Activated naive CD4-positive, alpha-beta T cell treated with anti-CD3 and anti-CD28 coated beads, Interleukin-2, amount 10 ng/mL, durations not matched to agents 7 days and 5 days (primary cell): ENCODE measurements around the gene TMED8.

Experiments
- CTCF ChIA-PET: fragments of 350-600 bp; sonication (Branson Sonifier 250); formaldehyde crosslinking; loops from one replicate; lab custom pipeline; 2021; ENCODE audit warnings: antibody characterized with exemption; lab: Charles Lee
- DNase-seq: peaks from one replicate; pipeline ENCODE4 v3.0.0-alpha.2; 2020
- H3K27ac Mint-ChIP-seq: one replicate; pipeline ENCODE4 v1.8.0; 2021; ENCODE audit warnings: mild to moderate bottlenecking, moderate library complexity, mixed read lengths
- H3K27me3 Mint-ChIP-seq: one replicate; pipeline ENCODE4 v1.8.0; 2021; ENCODE audit warnings: mild to moderate bottlenecking, mixed read lengths
- H3K36me3 Mint-ChIP-seq: one replicate; pipeline ENCODE4 v1.8.0; 2021; ENCODE audit warnings: mixed read lengths
- H3K4me1 Mint-ChIP-seq: one replicate; pipeline ENCODE4 v1.8.0; 2021; ENCODE audit warnings: mixed read lengths
- H3K4me3 Mint-ChIP-seq: one replicate; pipeline ENCODE4 v1.8.0; 2021; ENCODE audit warnings: mild to moderate bottlenecking, moderate library complexity, mixed read lengths
- H3K9me3 Mint-ChIP-seq: one replicate; pipeline ENCODE4 v1.8.0; 2021; ENCODE audit warnings: mixed read lengths

Gene TMED8

DNA sequence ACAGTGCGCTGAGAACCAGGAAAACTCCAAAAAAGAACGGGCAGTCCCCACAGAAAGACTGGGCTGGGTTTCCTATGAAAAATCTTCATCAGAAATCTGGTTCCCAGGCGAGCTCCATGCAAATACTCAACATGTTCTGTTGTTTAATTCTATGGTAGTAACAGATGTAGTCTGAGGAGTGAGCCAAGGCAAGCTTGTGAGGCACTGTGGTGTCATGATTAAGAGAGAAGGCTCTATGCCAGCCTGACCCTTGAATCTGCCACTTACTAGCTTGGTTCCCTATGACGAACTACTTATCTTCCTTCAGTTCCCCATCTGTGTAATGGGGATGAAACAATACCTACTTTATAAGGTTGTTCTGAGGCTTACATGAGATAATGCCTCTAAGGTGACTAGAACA, 66.9 kb downstream of the TMED8 start:
- Mint-ChIP-seq H3K4me1 (peaks cover 6% of the 10 kb centered on the region), H3K4me3 (no peak overlapping the region), H3K9me3 (no peaks in the 10 kb centered on the region), H3K27me3 (no peaks in the 10 kb centered on the region), H3K27ac (no peak overlapping the region), H3K36me3 (no peaks in the 10 kb centered on the region)
- CTCF ChIA-PET = interaction anchor here (1.2 to 1.6 kb wide), 2 partner anchors 9 to 157 kb away, joined by 3 to 9 read pairs; no protein-coding TSS in a partner anchor
- no peak for DNase-seq

DNA sequence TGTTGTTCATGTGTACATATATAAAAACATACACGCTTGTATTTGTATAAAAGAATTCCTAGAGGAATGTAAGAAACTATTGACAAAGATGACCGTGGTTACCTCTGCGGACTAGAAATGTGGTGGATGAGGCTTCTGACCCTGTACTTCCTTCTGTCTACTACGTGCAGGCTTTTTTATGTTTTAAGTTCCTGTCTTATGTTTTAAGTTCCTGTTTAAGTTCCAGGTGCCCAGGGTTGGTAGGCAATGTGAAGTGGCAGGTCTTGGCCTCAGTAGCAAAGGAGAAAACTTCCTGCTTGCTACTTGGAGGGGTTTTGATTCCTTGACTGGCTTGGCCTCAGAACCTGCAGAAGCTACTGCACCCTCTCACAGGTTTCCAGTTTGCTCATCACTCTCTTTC, 67.8 kb downstream of the TMED8 start:
- peaks cover 6% of the 10 kb centered on the region for H3K4me1 Mint-ChIP-seq
- CTCF ChIA-PET = interaction anchor here (1.2 to 1.6 kb wide), 2 partner anchors 8 to 156 kb away, joined by 3 to 9 read pairs; no protein-coding TSS in a partner anchor
- no peak overlapping the region for H3K27ac Mint-ChIP-seq
- H3K9me3 Mint-ChIP-seq = no peaks in the 10 kb centered on the region
- DNase-seq = no peak
- no peak overlapping the region for H3K4me3 Mint-ChIP-seq
- no peaks in the 10 kb centered on the region for H3K36me3 Mint-ChIP-seq
- no peaks in the 10 kb centered on the region for H3K27me3 Mint-ChIP-seq

DNA sequence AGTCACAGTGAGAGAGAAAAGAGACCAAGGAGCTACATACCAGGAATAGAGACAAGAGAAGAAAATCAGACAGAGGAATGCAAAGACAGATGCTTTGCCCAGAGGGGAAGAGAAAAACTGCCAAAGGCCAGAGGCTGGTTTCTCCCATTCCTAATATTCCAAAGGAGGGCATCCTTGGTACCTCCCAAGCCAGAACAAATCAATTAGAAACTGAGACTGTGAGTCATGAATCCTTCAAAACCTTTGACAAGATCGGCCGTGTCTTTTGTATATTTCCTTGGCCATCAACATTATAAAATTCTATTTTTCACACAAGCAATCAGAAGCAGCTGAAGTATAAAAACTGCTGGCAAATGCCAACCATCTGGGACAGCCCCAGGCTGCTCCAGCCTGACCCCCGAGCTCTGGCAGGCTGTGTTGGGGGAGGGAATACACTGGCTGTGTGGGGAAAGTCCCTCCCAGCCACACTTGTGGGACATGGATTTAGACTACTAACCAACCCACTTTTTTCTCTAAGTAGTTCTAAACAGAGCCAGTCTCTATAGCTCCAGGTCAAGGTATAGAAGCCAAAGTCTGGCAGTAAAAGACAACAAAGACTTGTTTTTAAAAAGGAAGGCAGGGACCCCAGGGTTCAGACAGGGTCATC, 69.9 kb downstream of the TMED8 start:
- Mint-ChIP-seq H3K27me3 (no peaks in the 10 kb centered on the region), H3K27ac (no peak overlapping the region), H3K9me3 (no peaks in the 10 kb centered on the region), H3K36me3 (no peaks in the 10 kb centered on the region), H3K4me1 (peaks cover 14% of the 10 kb centered on the region), H3K4me3 (no peak overlapping the region)
- DNase-seq = no peak
- CTCF ChIA-PET = interaction anchor here (1.2 to 13.4 kb wide), 3 partner anchors 8 to 156 kb away, joined by 4 to 255 read pairs (median 5); no protein-coding TSS in a partner anchor

DNA sequence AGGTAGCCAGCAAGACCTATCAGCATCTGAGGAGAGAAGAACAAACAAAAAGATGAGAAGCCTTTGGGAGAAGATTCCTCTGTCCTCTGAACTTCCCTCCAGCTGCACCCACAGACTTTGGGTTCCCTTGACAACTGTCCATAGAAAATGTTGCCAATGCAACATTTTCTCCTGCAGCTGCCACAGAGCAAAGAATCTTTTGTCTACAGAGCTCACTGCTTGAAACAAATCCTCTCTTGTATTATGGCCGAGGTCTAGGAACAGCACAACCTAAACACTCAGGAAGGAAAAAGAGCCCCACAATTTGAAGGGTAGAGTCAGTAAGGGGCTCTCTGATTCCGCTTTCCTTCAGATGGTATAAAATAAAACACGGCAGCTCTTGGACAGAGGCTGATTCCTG, 70.5 kb downstream of the TMED8 start:
- Mint-ChIP-seq H3K4me3 (no peak overlapping the region), H3K27me3 (no peaks in the 10 kb centered on the region), H3K27ac (no peak overlapping the region), H3K9me3 (no peaks in the 10 kb centered on the region), H3K36me3 (no peaks in the 10 kb centered on the region), H3K4me1 (peaks cover 14% of the 10 kb centered on the region)
- CTCF ChIA-PET = interaction anchor here (1.2 to 13.4 kb wide), 3 partner anchors 9 to 155 kb away, joined by 4 to 255 read pairs (median 5); no protein-coding TSS in a partner anchor
- DNase-seq = no peak

DNA sequence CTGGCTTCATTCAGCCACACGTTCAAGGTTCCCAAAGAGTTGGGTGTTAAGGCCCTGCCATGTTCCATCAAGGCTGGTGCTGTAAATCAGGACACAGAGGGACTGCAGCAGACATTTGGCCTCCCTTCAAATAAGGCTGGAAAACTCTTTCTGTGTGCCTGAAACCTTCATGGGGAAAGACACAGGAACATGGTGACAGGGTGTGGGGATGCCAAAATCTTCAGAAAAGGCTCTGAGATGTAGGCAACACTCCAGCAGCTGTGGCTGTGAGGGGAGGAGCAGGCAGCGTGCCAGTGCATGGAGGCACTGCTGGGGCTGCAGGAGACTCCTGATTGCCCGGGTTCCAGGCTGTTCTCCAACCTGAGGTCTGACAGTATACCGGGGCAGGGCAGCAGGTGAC, 71.2 kb downstream of the TMED8 start:
- no peak for DNase-seq
- no peaks in the 10 kb centered on the region for H3K9me3 Mint-ChIP-seq
- no peak overlapping the region for H3K4me3 Mint-ChIP-seq
- H3K27me3 Mint-ChIP-seq = no peaks in the 10 kb centered on the region
- CTCF ChIA-PET = interaction anchor here (2.2 to 13.4 kb wide), 2 partner anchors 9 to 153 kb away, joined by 12 to 255 read pairs; no protein-coding TSS in a partner anchor
- H3K4me1 Mint-ChIP-seq = peaks cover 14% of the 10 kb centered on the region
- no peaks in the 10 kb centered on the region for H3K36me3 Mint-ChIP-seq
- H3K27ac Mint-ChIP-seq = no peak overlapping the region

DNA sequence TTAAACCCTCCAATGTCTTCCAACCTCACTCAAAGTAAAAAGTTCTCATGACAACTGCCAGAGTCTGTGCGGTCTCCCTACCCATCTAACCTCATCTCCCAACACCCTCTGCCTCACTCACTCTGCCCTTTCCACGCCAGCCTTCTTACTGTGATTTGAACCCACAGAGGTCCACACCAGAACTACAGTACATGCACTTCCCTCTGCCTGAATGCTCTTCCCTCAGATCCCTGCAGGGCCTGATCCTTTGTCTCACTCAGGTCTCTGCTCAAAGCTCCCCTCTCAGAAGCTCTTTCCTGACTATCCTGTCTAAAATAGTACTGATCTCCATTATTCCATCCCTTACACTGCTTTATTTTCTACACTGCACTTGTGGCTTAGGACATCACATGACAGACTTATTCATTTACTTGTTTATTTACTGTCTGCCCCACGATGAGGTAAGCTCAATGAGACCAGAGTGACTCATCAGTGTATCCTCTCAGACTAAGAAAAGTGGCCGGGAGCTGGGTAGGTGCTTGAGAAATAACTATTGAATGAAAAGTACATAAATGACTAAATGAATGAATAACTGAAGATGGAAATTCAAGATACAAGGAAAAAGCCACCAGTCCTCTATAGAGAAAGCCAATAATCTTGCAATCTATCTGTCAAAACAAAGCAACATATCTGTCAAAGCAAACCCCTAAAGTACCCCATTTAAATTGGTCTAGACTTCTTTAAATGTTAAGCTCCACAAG, 73.3 kb downstream of the TMED8 start:
- no peaks in the 10 kb centered on the region for H3K9me3 Mint-ChIP-seq
- no peak for DNase-seq
- H3K36me3 Mint-ChIP-seq = no peaks in the 10 kb centered on the region
- H3K27me3 Mint-ChIP-seq = no peaks in the 10 kb centered on the region
- H3K4me1 Mint-ChIP-seq = peaks cover 8% of the 10 kb centered on the region
- H3K4me3 Mint-ChIP-seq = no peak overlapping the region
- CTCF ChIA-PET = interaction anchor here (1.2 to 13.4 kb wide), 5 partner anchors 11 to 151 kb away, joined by 3 to 255 read pairs (median 4); partner anchors contain the start of genes SAMD15 and TMED8
- peak overlapping the region; percentile 66 for H3K27ac Mint-ChIP-seq

DNA sequence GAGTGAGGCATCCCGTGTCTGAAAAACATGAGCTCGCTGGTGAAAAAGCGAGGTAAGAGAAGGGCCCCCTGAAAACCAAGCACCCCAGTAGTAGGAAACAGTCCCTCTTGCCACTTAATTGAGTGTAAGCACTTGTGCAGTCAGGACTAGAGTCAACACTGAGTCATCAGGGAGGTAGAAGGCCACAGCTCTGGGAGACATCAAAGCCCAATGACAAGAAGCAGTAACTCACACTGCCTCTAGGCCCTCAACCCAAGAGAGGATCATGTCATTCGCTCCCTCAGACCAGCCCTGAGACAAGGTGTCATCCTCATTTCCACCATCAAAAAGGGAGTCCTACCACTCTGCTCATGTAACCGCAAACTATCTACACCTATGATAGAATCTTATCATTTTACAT, 74.0 kb downstream of the TMED8 start:
- Mint-ChIP-seq H3K4me1 (peaks cover 8% of the 10 kb centered on the region), H3K27me3 (no peaks in the 10 kb centered on the region), H3K4me3 (no peak overlapping the region), H3K9me3 (no peaks in the 10 kb centered on the region), H3K36me3 (no peaks in the 10 kb centered on the region), H3K27ac (peak overlapping the region; percentile 66)
- CTCF ChIA-PET = interaction anchor here (1.3 to 13.4 kb wide), 3 partner anchors 10 to 74 kb away, joined by 4 to 255 read pairs (median 4); partner anchors contain the start of genes SAMD15 and TMED8
- DNase-seq = no peak

DNA sequence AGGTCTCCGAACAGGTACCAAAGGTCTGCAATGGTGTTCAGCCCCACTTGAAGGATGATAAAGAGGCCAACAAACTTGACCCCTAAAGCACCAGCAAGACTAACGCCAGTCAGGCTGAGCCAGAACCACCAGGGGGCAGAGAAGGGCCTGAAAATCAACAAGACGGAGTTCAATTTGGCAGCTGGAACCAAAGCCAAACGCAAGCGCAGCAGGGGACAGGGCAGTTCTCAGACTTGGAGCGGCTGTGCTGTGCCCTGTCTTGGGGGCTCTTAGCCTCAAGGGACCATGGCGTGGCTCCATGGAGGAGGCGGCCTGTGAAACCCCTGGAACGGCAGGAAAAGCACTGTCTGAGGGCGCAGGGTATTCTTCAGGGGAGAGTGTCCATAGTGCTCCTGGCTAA, 75.8 kb downstream of the TMED8 start:
- Mint-ChIP-seq H3K36me3 (no peaks in the 10 kb centered on the region), H3K4me3 (no peak overlapping the region), H3K4me1 (peaks cover 8% of the 10 kb centered on the region), H3K27ac (no peak overlapping the region), H3K27me3 (no peaks in the 10 kb centered on the region), H3K9me3 (no peaks in the 10 kb centered on the region)
- DNase-seq = peak; percentile 78
- CTCF ChIA-PET = interaction anchor here (0.8 to 13.4 kb wide), 13 partner anchors 9 to 290 kb away, joined by 3 to 255 read pairs (median 5); partner anchors contain the start of gene VIPAS39

DNA sequence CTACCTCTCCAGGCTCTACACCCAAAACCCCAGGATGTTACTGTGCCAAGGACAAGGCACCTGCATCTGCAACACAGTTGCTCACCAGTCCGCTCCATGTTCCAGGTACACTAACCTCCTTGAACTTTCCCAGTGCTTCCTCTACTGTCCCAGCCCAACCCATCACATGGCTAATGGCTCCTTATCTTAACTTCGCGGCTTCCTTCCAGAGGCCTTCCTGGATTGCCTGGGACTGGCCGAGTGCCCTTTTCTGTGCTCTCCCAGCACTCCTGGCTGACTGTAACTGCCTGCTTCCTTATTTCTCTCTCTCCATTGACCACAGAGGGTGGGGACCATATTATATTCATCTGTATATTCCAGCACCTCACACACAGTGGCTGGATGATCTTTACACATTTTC, 77.1 kb downstream of the TMED8 start:
- Mint-ChIP-seq H3K36me3 (no peaks in the 10 kb centered on the region), H3K4me3 (no peak overlapping the region), H3K27ac (no peak overlapping the region), H3K4me1 (peaks cover 8% of the 10 kb centered on the region), H3K27me3 (no peaks in the 10 kb centered on the region), H3K9me3 (no peaks in the 10 kb centered on the region)
- CTCF ChIA-PET = interaction anchor here (2.1 to 13.4 kb wide), 4 partner anchors 15 to 148 kb away, joined by 4 to 255 read pairs (median 13); no protein-coding TSS in a partner anchor
- no peak for DNase-seq

DNA sequence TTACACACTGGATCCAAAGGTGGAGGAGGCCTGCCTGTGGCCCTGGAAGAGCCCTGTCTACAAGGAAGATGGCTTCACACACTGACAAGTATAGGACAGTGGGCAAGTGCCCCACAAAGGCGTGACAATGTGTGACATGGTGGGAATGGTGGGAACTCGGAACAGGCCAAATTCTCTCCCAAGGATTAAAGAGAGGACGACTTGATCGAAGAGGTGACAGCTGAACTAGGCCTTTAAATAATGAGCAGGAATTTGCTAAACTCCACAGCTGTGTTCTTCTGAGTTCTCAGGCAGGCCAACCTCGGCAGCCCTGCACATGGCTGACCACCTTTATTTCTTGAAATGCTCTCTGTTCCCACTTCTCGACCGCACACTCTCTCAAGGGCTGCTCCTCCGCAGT, 80.0 kb downstream of the TMED8 start:
- H3K9me3 Mint-ChIP-seq = no peaks in the 10 kb centered on the region
- H3K27ac Mint-ChIP-seq = no peak overlapping the region
- CTCF ChIA-PET = interaction anchor here (13.4 kb wide), 1 partner anchor 18 kb away, joined by 255 read pairs; no protein-coding TSS in a partner anchor
- no peak overlapping the region for H3K4me3 Mint-ChIP-seq
- DNase-seq = no peak
- H3K36me3 Mint-ChIP-seq = no peaks in the 10 kb centered on the region
- H3K4me1 Mint-ChIP-seq = no peaks in the 10 kb centered on the region
- no peaks in the 10 kb centered on the region for H3K27me3 Mint-ChIP-seq

DNA sequence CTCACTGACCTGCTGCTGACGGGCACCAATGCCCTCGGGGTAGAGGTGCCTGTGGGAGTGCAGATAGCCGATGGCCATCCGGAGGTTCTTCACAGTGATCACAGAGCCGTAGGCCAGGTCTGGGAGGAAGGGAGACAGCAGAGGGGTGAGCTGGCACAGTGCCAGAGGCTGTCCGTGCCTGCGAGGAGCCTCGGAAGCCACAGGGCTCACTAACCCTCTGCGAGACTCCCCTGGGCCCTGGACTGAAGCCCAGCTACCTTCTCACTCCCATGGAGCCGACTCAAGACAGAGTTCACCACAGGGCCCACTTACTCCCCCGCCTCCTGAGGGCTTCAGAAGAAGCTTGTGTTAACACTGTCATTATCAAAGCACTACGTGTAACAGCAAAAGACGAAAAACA, 80.7 kb downstream of the TMED8 start:
- Mint-ChIP-seq H3K4me1 (no peaks in the 10 kb centered on the region), H3K9me3 (no peaks in the 10 kb centered on the region), H3K36me3 (no peaks in the 10 kb centered on the region), H3K4me3 (no peak overlapping the region), H3K27me3 (no peaks in the 10 kb centered on the region), H3K27ac (no peak overlapping the region)
- CTCF ChIA-PET = interaction anchor here (13.4 kb wide), 1 partner anchor 19 kb away, joined by 255 read pairs; no protein-coding TSS in a partner anchor
- no peak for DNase-seq

DNA sequence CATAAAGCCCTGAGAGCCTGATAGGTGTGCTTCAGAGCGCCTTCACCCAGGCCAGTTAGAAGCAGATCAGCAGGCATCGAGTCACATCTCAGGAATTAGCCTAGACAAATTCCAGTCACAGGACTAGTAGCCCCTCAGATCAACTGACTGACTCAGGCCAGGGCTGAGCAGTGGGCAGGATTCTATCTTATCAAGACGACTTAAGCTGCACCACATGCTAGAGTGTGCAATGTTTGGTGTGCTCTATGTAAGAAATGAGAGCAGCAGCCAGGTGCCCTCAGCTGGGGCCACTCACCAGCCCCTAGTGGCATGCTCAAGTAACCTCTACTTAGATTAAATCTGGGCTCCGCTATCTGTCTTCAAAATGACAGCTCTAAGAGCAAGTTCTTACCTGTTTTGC, 86.2 kb downstream of the TMED8 start:
- Mint-ChIP-seq H3K4me3 (no peak overlapping the region), H3K4me1 (no peaks in the 10 kb centered on the region), H3K27ac (no peak overlapping the region), H3K9me3 (no peaks in the 10 kb centered on the region), H3K36me3 (no peaks in the 10 kb centered on the region), H3K27me3 (no peaks in the 10 kb centered on the region)
- CTCF ChIA-PET = interaction anchor here (1.0 to 1.3 kb wide), 2 partner anchors 10 to 25 kb away, joined by 5 to 6 read pairs; no protein-coding TSS in a partner anchor
- DNase-seq = no peak

DNA sequence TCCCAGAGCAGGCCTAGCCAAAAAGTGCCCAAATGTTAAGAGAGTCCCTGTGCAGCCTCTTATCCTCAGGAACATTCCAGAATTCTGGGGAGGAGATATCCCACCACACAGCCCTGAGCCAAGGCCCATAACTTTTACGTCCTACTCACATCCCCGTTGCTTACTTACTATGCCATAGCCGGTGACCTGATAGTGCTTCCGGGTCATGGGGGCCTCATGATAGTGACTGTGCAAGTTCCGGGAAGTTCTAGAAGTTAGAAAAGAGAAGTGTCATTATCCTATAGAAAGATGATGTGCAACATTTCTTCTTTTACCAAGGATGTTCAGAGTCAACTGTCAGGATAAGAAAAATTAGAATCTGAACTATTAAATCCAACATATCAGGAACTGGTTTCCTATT, 90.3 kb downstream of the TMED8 start:
- CTCF ChIA-PET = interaction anchor here (1.2 kb wide), 1 partner anchor 103 kb away, joined by 3 read pairs; no protein-coding TSS in a partner anchor
- Mint-ChIP-seq H3K36me3 (no peaks in the 10 kb centered on the region), H3K4me1 (no peaks in the 10 kb centered on the region), H3K4me3 (no peak overlapping the region), H3K27me3 (no peaks in the 10 kb centered on the region), H3K9me3 (no peaks in the 10 kb centered on the region), H3K27ac (no peak overlapping the region)
- no peak for DNase-seq
